AG04449 (cell line): ENCODE results near the gene FRMPD4.

Experiments used
- CTCF ChIA-PET: fragments of 350-600 bp; formaldehyde crosslinking; extraction: SDS; loops from one replicate; lab custom pipeline; 2021; ENCODE audit warnings: antibody characterized with exemption; lab: Yijun Ruan, JAX
- POLR2A ChIA-PET: fragments of 400-600, 350-600 bp; formaldehyde crosslinking; extraction: SDS; loops from one replicate; lab custom pipeline; 2020; ENCODE audit warnings: antibody characterized with exemption, inconsistent platforms; lab: Yijun Ruan, JAX
- DNase-seq: peaks from one replicate; pipeline ENCODE4 v3.0.0-alpha.2; 2010; ENCODE audit warnings: low read depth, low spot score
- H3K4me3 ChIP-seq: 2 replicates; pipeline ENCODE4 v1.5.1; 2011; ENCODE audit warnings: low read depth, mild to moderate bottlenecking, control low read depth, low read length
- TF ChIP-seq, protein P1 (sequence below): IDR thresholded peaks from one replicate; pipeline ENCODE4 v1.5.1; 2011; ENCODE audit warnings: mild to moderate bottlenecking, moderate library complexity, low read length, control low read depth, inconsistent platforms; ENCODE audit not compliant: insufficient read depth; ENCODE audit errors: missing control alignments

The FRMPD4 gene

DNA sequence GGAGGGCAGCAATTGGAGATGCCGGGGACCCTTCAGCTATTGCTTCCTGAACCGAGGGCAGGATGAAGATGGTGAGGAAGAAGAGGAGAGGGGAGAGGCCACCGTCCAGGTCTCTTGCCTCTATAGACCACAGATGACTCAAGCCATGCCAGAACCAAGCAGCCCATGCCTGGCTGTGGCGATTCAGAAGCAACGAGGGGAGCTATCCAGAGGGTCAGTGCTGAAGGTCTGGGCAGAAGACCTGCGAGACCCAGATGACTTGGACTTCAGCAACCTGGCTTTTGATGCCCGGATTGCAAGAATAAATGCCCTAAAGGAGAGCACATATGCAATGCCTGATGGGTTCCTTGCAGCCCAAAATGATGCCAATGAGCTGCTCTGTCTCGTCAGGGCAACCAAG is 582.8 kb downstream of the FRMPD4 start:
- no peak overlapping the region for H3K4me3 ChIP-seq
- no peak for DNase-seq
- TF ChIP-seq, protein P1, sequence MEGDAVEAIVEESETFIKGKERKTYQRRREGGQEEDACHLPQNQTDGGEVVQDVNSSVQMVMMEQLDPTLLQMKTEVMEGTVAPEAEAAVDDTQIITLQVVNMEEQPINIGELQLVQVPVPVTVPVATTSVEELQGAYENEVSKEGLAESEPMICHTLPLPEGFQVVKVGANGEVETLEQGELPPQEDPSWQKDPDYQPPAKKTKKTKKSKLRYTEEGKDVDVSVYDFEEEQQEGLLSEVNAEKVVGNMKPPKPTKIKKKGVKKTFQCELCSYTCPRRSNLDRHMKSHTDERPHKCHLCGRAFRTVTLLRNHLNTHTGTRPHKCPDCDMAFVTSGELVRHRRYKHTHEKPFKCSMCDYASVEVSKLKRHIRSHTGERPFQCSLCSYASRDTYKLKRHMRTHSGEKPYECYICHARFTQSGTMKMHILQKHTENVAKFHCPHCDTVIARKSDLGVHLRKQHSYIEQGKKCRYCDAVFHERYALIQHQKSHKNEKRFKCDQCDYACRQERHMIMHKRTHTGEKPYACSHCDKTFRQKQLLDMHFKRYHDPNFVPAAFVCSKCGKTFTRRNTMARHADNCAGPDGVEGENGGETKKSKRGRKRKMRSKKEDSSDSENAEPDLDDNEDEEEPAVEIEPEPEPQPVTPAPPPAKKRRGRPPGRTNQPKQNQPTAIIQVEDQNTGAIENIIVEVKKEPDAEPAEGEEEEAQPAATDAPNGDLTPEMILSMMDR, result no peak
- ChIA-PET POLR2A (no interaction called here), CTCF (no interaction called here)

DNA sequence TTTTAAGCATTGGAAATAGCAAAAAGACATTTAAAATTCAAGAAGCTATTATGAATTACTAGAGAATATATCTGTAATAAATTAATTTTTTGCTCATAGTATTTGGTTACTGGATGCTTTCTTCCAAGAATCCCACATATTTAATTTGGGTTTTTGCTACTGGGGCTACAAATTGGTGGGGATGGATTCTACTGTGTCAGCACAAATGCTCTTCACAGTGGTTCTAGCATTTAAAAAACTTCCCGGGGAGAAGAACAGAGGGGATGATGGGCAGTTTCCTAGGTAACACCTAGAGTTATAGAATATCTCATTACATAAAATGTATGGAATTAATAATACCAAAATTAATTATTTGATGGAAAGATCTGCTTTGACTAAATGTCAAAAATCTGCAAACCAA is 584.0 kb downstream of the FRMPD4 start:
- TF ChIP-seq, protein P1, result no peak
- DNase-seq, result no peak
- H3K4me3 ChIP-seq, result no peak overlapping the region
- CTCF ChIA-PET, result no interaction called here
- POLR2A ChIA-PET, result no interaction called here

DNA sequence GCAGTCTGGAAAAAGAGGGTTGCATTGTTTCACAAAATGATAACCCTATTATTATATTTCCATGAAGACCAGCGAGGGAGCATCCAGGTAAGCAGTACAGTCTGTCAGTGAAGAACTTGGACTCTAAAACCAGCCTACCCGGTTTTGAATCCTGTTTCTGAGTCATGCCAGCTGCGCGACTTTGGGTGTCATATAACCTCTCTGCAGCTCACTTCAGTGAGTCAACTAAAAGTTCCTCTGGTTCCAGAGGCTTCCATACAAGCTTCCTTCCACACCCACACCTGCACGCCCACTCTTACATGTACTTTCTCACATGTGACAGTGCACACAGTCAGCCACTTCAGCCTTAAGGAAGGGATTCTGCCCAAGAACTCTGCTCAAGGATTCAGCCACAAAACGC is 603.1 kb downstream of the FRMPD4 start:
- POLR2A ChIA-PET, result no interaction called here
- no peak overlapping the region for H3K4me3 ChIP-seq
- CTCF ChIA-PET, result no interaction called here
- DNase-seq, result no peak
- TF ChIP-seq, protein P1, result no peak

DNA sequence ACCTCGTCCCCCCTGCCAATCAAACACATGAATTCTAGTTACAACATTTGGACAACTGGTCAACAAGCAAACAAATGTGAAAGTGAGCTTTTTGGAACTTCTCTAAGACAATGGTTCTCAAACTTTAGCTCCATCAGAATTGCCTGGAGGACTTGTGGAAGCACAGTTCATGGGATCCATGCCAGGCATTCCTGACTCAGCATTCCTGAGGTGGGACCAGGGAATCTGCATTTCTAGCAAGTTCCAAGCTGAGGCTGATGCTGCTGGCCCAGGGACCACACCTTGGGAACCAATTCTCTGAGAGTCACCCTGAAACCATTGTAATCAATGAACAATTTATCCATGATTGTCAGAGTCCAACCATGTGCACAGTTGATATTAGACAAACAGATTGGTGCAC is 609.2 kb downstream of the FRMPD4 start:
- CTCF ChIA-PET, result no interaction called here
- TF ChIP-seq, protein P1, result no peak
- H3K4me3 ChIP-seq, result no peak overlapping the region
- DNase-seq, result no peak
- POLR2A ChIA-PET, result no interaction called here

DNA sequence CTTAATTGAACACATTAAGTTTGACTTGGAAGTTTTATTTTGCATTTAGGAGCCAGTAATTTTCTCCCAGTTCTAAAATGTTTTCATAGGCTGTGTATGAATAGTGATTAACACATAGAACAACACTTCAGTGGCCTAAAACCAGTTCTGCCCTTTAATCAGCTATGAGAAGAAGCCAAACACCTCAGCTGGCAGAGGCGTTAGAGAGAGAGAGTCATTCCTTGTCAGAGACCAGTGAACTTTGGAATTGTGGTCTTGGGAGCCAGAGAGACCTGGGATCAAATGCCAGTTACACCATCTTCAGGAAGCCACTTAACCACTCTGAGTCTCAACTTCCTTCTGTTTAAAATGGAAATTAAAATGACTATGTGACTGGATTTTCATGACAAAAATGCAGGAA is 613.6 kb downstream of the FRMPD4 start:
- H3K4me3 ChIP-seq, result no peak overlapping the region
- DNase-seq, result no peak
- CTCF ChIA-PET, result no interaction called here
- POLR2A ChIA-PET, result no interaction called here
- TF ChIP-seq, protein P1, result no peak

DNA sequence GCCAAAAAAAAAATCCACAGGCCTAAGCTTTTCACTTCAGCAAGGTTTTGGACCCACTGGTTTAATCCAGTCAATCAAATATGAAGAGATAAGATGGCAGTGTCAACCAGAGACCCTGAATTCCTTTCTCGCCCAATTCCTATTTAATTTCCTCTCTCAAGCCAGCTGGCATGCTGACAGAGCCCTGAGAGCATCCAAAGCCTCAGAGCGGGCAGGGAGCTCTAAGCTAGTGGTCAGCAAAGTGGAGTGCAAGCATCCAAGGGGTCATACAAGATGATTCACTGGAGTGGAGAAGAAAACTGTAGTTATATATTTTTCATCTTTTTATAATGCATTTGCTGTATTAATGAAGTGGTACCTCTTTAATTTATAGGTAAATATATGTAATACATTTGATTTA is 615.1 kb downstream of the FRMPD4 start:
- TF ChIP-seq, protein P1, result no peak
- POLR2A ChIA-PET, result no interaction called here
- CTCF ChIA-PET, result interaction anchor here (0.6 kb wide), 1 partner anchor 1147 kb away, joined by 3 read pairs; no protein-coding TSS in a partner anchor
- no peak overlapping the region for H3K4me3 ChIP-seq
- DNase-seq, result no peak
